ENCODE measurements around the gene ENDOG.

Gene ENDOG

DNA sequence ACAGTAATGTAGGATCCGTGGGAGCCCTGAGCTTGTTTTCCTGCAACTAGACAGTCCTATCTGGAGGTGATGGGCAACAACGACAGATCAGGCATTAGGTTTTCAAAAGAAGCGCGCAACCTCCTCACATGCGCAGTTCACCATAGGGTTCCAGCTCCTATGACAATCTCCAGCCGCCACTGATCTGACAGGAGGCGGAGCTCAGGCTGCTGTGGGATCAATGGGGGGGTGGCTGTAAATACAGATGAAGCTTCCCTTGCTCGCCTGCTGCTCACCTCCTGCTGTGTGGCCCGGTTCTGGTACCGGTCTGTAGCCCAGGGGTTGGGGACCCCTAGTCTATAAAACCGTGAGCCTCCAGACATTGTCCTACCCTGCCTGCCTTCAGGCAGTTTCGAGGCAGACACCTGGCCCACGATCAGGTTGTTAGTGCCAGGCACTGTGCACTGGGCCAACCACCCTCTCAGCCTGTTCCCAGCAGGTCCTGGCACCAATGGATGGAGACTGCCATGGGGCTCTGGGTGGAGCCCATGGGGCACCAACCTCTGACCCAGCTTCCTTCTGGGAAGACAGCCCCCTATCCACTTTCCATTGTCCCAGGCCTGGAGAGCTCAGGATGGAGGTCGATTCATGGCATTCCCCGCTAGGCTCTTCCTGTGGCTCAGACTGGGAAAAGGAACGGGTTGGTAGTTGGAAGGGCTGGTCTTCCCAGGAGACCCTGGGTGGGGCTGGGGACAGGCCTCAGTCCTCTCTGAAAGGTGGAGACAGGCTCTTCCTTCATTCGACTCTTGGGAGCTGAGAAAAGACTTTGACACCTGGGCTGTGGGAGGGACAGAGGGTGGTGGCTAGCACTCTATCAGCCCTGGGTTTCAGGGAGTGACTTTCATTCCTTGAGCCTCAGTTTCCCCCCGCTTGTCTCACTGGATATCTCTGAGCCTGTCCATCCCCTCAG, 1.7 kb downstream of the ENDOG start:
- no peak overlapping the region for H3K4me3 ChIP-seq (ENCODE audit: insufficient read depth, low read depth, low read length, poor library complexity, severe bottlenecking)
- no peaks in the 10 kb centered on the region for H3K9me3 ChIP-seq (ENCODE audit: control insufficient read depth, low read length)
- DNase-seq, result no peak
- H3K36me3 ChIP-seq (ENCODE audit: control insufficient read depth, insufficient read depth, low read length), result peaks cover 30% of the 10 kb centered on the region
- H3K27ac ChIP-seq (ENCODE audit: insufficient read depth, low read length, poor library complexity, severe bottlenecking), result no peak overlapping the region
- H3K4me1 ChIP-seq (ENCODE audit: control insufficient read depth, insufficient read depth, low read length, poor library complexity, severe bottlenecking), result peaks cover 4% of the 10 kb centered on the region
- no peaks in the 10 kb centered on the region for H3K27me3 ChIP-seq (replicated peaks; ENCODE audit: control insufficient read depth, insufficient read depth, low read length, poor library complexity, severe bottlenecking)

- no peak overlapping the region for H3K27ac ChIP-seq (ENCODE audit: insufficient read depth, low read length, poor library complexity, severe bottlenecking)
- H3K4me3 ChIP-seq (ENCODE audit: insufficient read depth, low read depth, low read length, poor library complexity, severe bottlenecking), result no peak overlapping the region
- peaks cover 4% of the 10 kb centered on the region for H3K4me1 ChIP-seq (ENCODE audit: control insufficient read depth, insufficient read depth, low read length, poor library complexity, severe bottlenecking)
- H3K27me3 ChIP-seq (replicated peaks; ENCODE audit: control insufficient read depth, insufficient read depth, low read length, poor library complexity, severe bottlenecking), result no peaks in the 10 kb centered on the region
- DNase-seq, result no peak
- H3K9me3 ChIP-seq (ENCODE audit: control insufficient read depth, low read length), result no peaks in the 10 kb centered on the region
- H3K36me3 ChIP-seq (ENCODE audit: control insufficient read depth, insufficient read depth, low read length), result peaks cover 34% of the 10 kb centered on the region
Measured at GRCh38 chr9:128820665-128821583, 2.6 kb downstream of the ENDOG start.

- Histone ChIP-seq H3K4me3 (ENCODE audit: insufficient read depth, low read depth, low read length, poor library complexity, severe bottlenecking) (no peak overlapping the region), H3K4me1 (ENCODE audit: control insufficient read depth, insufficient read depth, low read length, poor library complexity, severe bottlenecking) (peaks cover 4% of the 10 kb centered on the region), H3K36me3 (ENCODE audit: control insufficient read depth, insufficient read depth, low read length) (peaks cover 43% of the 10 kb centered on the region), H3K27me3 (replicated peaks; ENCODE audit: control insufficient read depth, insufficient read depth, low read length, poor library complexity, severe bottlenecking) (no peaks in the 10 kb centered on the region), H3K27ac (ENCODE audit: insufficient read depth, low read length, poor library complexity, severe bottlenecking) (no peak overlapping the region), H3K9me3 (ENCODE audit: control insufficient read depth, low read length) (no peaks in the 10 kb centered on the region)
- no peak for DNase-seq
Measured at GRCh38 chr9:128821584-128822406, 3.5 kb downstream of the ENDOG start.

DNA sequence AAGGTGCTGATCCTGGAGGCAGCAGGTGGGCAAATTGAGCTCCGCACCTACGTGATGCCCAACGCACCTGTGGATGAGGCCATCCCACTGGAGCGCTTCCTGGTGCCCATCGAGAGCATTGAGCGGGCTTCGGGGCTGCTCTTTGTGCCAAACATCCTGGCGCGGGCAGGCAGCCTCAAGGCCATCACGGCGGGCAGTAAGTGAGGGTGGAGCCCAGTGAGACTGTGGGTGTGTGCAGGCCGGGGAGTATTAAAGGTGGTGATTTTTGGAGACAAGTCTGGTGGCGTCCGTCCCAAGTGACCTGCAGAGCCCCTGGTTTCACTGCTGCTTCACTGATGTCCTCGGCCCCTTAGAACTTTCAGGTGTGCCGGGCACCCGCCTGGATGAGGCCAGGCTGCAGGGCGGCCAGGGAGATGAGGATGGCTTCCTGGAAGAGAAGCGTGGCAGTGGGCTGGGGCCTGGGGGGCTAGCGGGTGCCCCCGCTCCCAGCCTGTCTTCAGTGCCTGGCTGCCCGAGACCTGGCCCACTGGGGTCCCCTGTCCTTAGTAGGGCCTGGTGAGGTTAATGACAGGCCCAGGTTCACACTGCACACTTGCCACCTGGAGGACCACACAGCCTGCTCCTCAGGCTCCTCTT, 4.2 kb downstream of the ENDOG start:
- peaks cover 50% of the 10 kb centered on the region for H3K36me3 ChIP-seq (ENCODE audit: control insufficient read depth, insufficient read depth, low read length)

GRCh38 chr9:128823362-128823902, 5.1 kb downstream of the ENDOG start:
- Histone ChIP-seq H3K27ac (ENCODE audit: insufficient read depth, low read length, poor library complexity, severe bottlenecking) (no peak overlapping the region), H3K36me3 (ENCODE audit: control insufficient read depth, insufficient read depth, low read length) (peaks cover 50% of the 10 kb centered on the region), H3K9me3 (ENCODE audit: control insufficient read depth, low read length) (no peaks in the 10 kb centered on the region), H3K4me1 (ENCODE audit: control insufficient read depth, insufficient read depth, low read length, poor library complexity, severe bottlenecking) (peaks cover 5% of the 10 kb centered on the region), H3K4me3 (ENCODE audit: insufficient read depth, low read depth, low read length, poor library complexity, severe bottlenecking) (no peak overlapping the region), H3K27me3 (replicated peaks; ENCODE audit: control insufficient read depth, insufficient read depth, low read length, poor library complexity, severe bottlenecking) (no peaks in the 10 kb centered on the region)
- no peak for DNase-seq

More for the DNA sequence above, 4.2 kb downstream of the ENDOG start:
- Histone ChIP-seq H3K4me1 (ENCODE audit: control insufficient read depth, insufficient read depth, low read length, poor library complexity, severe bottlenecking) (peaks cover 4% of the 10 kb centered on the region), H3K27me3 (replicated peaks; ENCODE audit: control insufficient read depth, insufficient read depth, low read length, poor library complexity, severe bottlenecking) (no peaks in the 10 kb centered on the region), H3K27ac (ENCODE audit: insufficient read depth, low read length, poor library complexity, severe bottlenecking) (no peak overlapping the region), H3K9me3 (ENCODE audit: control insufficient read depth, low read length) (no peaks in the 10 kb centered on the region), H3K4me3 (ENCODE audit: insufficient read depth, low read depth, low read length, poor library complexity, severe bottlenecking) (no peak overlapping the region)
- no peak for DNase-seq

- no peak overlapping the region for H3K27ac ChIP-seq (ENCODE audit: insufficient read depth, low read length, poor library complexity, severe bottlenecking)
- H3K4me3 ChIP-seq (ENCODE audit: insufficient read depth, low read depth, low read length, poor library complexity, severe bottlenecking), result no peak overlapping the region
- H3K4me1 ChIP-seq (ENCODE audit: control insufficient read depth, insufficient read depth, low read length, poor library complexity, severe bottlenecking), result peaks cover 9% of the 10 kb centered on the region
- no peak for DNase-seq
- H3K36me3 ChIP-seq (ENCODE audit: control insufficient read depth, insufficient read depth, low read length), result peaks cover 50% of the 10 kb centered on the region
- H3K9me3 ChIP-seq (ENCODE audit: control insufficient read depth, low read length), result no peaks in the 10 kb centered on the region
- no peaks in the 10 kb centered on the region for H3K27me3 ChIP-seq (replicated peaks; ENCODE audit: control insufficient read depth, insufficient read depth, low read length, poor library complexity, severe bottlenecking)
Measured at GRCh38 chr9:128823903-128824406, 5.7 kb downstream of the ENDOG start.

GRCh38 chr9:128824911-128825310, 6.6 kb downstream of the ENDOG start:
- Histone ChIP-seq H3K4me3 (ENCODE audit: insufficient read depth, low read depth, low read length, poor library complexity, severe bottlenecking) (no peak overlapping the region), H3K27ac (ENCODE audit: insufficient read depth, low read length, poor library complexity, severe bottlenecking) (no peak overlapping the region), H3K27me3 (replicated peaks; ENCODE audit: control insufficient read depth, insufficient read depth, low read length, poor library complexity, severe bottlenecking) (no peaks in the 10 kb centered on the region), H3K36me3 (ENCODE audit: control insufficient read depth, insufficient read depth, low read length) (peaks cover 50% of the 10 kb centered on the region), H3K4me1 (ENCODE audit: control insufficient read depth, insufficient read depth, low read length, poor library complexity, severe bottlenecking) (peaks cover 10% of the 10 kb centered on the region), H3K9me3 (ENCODE audit: control insufficient read depth, low read length) (no peaks in the 10 kb centered on the region)
- DNase-seq, result no peak

- H3K27ac ChIP-seq (ENCODE audit: insufficient read depth, low read length, poor library complexity, severe bottlenecking), result no peak overlapping the region
- peaks cover 14% of the 10 kb centered on the region for H3K4me1 ChIP-seq (ENCODE audit: control insufficient read depth, insufficient read depth, low read length, poor library complexity, severe bottlenecking)
- no peak for DNase-seq
- H3K4me3 ChIP-seq (ENCODE audit: insufficient read depth, low read depth, low read length, poor library complexity, severe bottlenecking), result no peak overlapping the region
- no peaks in the 10 kb centered on the region for H3K9me3 ChIP-seq (ENCODE audit: control insufficient read depth, low read length)
- H3K27me3 ChIP-seq (replicated peaks; ENCODE audit: control insufficient read depth, insufficient read depth, low read length, poor library complexity, severe bottlenecking), result no peaks in the 10 kb centered on the region
- peaks cover 50% of the 10 kb centered on the region for H3K36me3 ChIP-seq (ENCODE audit: control insufficient read depth, insufficient read depth, low read length)
Measured at GRCh38 chr9:128825923-128826700, 7.8 kb downstream of the ENDOG start.
